Ishikawa (cell line): ENCODE data around the gene ST6GALNAC6.

Source experiments
- CEBPB ChIP-seq: IDR thresholded peaks from 2 replicates; pipeline ENCODE4 v1.6.1; 2012
- EP300 ChIP-seq: IDR thresholded peaks from 2 replicates; pipeline ENCODE4 v1.6.1; 2012; ENCODE audit warnings: borderline replicate concordance
- FOXM1 ChIP-seq: IDR thresholded peaks from 2 replicates; pipeline ENCODE4 v1.6.1; 2012; ENCODE audit warnings: low read depth, borderline replicate concordance
- NFIC ChIP-seq: IDR thresholded peaks from 2 replicates; pipeline ENCODE4 v1.6.1; 2012
- TAF1 ChIP-seq: IDR thresholded peaks from 2 replicates; pipeline ENCODE4 v1.6.1; 2012; ENCODE audit warnings: low read depth, mild to moderate bottlenecking
- TEAD4 ChIP-seq: IDR thresholded peaks from 2 replicates; pipeline ENCODE4 v1.6.1; 2012
- YY1 ChIP-seq: IDR thresholded peaks from 2 replicates; pipeline ENCODE4 v1.6.1; 2012; ENCODE audit warnings: low read depth
- TF ChIP-seq, protein P1 (sequence below): IDR thresholded peaks from 2 replicates; pipeline ENCODE4 v1.6.1; 2012; ENCODE audit warnings: low read depth, mild to moderate bottlenecking
- TF ChIP-seq, protein P2 (sequence below): IDR thresholded peaks from 2 replicates; pipeline ENCODE4 v1.6.1; 2012

DNA sequence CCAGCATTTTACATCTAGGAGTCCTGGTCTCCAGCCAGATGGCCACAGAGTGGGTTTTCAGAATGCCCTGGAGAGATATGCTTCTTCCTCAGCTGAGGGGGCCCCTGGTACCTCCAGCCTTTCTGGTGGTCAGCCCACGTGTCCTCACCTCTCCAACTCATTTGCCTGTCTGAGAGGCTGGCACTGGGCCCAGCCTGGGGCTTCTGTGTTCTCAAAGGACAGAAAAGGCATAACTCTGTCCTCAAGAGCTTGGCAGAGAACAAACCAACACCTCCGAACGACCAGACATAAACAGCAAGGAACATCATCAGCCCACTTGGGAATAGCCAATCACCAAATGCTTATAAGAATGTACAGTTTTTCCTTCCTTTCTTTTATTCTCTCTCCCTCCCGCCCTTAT is 62.1 kb downstream of the ST6GALNAC6 start:
- TF ChIP-seq, protein P1, sequence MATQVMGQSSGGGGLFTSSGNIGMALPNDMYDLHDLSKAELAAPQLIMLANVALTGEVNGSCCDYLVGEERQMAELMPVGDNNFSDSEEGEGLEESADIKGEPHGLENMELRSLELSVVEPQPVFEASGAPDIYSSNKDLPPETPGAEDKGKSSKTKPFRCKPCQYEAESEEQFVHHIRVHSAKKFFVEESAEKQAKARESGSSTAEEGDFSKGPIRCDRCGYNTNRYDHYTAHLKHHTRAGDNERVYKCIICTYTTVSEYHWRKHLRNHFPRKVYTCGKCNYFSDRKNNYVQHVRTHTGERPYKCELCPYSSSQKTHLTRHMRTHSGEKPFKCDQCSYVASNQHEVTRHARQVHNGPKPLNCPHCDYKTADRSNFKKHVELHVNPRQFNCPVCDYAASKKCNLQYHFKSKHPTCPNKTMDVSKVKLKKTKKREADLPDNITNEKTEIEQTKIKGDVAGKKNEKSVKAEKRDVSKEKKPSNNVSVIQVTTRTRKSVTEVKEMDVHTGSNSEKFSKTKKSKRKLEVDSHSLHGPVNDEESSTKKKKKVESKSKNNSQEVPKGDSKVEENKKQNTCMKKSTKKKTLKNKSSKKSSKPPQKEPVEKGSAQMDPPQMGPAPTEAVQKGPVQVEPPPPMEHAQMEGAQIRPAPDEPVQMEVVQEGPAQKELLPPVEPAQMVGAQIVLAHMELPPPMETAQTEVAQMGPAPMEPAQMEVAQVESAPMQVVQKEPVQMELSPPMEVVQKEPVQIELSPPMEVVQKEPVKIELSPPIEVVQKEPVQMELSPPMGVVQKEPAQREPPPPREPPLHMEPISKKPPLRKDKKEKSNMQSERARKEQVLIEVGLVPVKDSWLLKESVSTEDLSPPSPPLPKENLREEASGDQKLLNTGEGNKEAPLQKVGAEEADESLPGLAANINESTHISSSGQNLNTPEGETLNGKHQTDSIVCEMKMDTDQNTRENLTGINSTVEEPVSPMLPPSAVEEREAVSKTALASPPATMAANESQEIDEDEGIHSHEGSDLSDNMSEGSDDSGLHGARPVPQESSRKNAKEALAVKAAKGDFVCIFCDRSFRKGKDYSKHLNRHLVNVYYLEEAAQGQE = no peak
- TF ChIP-seq, protein P2, sequence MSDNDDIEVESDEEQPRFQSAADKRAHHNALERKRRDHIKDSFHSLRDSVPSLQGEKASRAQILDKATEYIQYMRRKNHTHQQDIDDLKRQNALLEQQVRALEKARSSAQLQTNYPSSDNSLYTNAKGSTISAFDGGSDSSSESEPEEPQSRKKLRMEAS = no peak
- TF ChIP-seq FOXM1 = no peak
- TF ChIP-seq NFIC = no peak
- no peak for TF ChIP-seq EP300
- no peak for TF ChIP-seq TEAD4
- TF ChIP-seq TAF1 = no peak
- no peak for TF ChIP-seq YY1
- no peak for TF ChIP-seq CEBPB
